Keratinocyte (primary cell): ENCODE measurements around the gene GPBAR1. TPM values are rescaled to one million over a fixed set of nuclear protein-coding genes. Genes with fewer than 3 reads are reported as not detected.

Source experiments
- DNase-seq: peaks from one replicate; pipeline ENCODE4 v3.0.0-alpha.2; 2011; ENCODE audit warnings: low read depth, missing footprints, low spot score
- FAIRE-seq: peaks from 2 replicates; lab custom pipeline; 2011; peaks lifted over from hg19 to GRCh38; lab: Jason Lieb, UNC
- H2AFZ ChIP-seq: 2 replicates; pipeline ENCODE4 v1.6.0; 2012; ENCODE audit warnings: low read length, control low read depth, inconsistent platforms; ENCODE audit not compliant: control insufficient read depth
- H3K27ac ChIP-seq: 2 replicates; pipeline ENCODE4 v1.5.1; 2011; ENCODE audit warnings: low read length; ENCODE audit not compliant: control insufficient read depth, insufficient read depth
- H3K27me3 ChIP-seq: 3 replicates; pipeline ENCODE4 v1.6.0; 2011; ENCODE audit warnings: low read length; ENCODE audit not compliant: control insufficient read depth, insufficient read depth; ENCODE audit errors: extremely low read depth
- H3K36me3 ChIP-seq, 2 experiments: 2 replicates in 1 of 2; 3 replicates in 1 of 2; pipeline ENCODE4 v1.5.1; 2011; ENCODE audit warnings: low read length in 2 of 2, mild to moderate bottlenecking in 1 of 2; ENCODE audit not compliant: control insufficient read depth in 2 of 2, insufficient read depth in 2 of 2; ENCODE audit errors: extremely low read depth in 1 of 2
- H3K4me1 ChIP-seq: 3 replicates; pipeline ENCODE4 v1.5.1; 2011; ENCODE audit warnings: low read length; ENCODE audit not compliant: control insufficient read depth, insufficient read depth; ENCODE audit errors: extremely low read depth
- H3K4me2 ChIP-seq: 3 replicates; pipeline ENCODE4 v1.6.0; 2011; ENCODE audit warnings: low read depth, low read length; ENCODE audit not compliant: control insufficient read depth, insufficient read depth; ENCODE audit errors: extremely low read depth
- H3K4me3 ChIP-seq, 3 experiments: fragments of 200-600 bp in 1 of 3; sonication (generic) in 1 of 3; 2 replicates in 2 of 3; 3 replicates in 1 of 3; pipeline ENCODE4 v1.5.1; 2011 to 2016; ENCODE audit warnings: low read length in 3 of 3, mild to moderate bottlenecking in 3 of 3, control low read depth in 2 of 3, inconsistent platforms in 1 of 3, low read depth in 1 of 3, mixed read lengths in 1 of 3, mixed run types in 1 of 3, moderate library complexity in 1 of 3; ENCODE audit not compliant: control insufficient read depth in 2 of 3, insufficient read depth in 2 of 3; ENCODE audit errors: extremely low read depth in 1 of 3
- H3K79me2 ChIP-seq: 2 replicates; pipeline ENCODE4 v1.6.0; 2012; ENCODE audit warnings: low read length; ENCODE audit not compliant: control insufficient read depth, insufficient read depth
- H3K9ac ChIP-seq: 3 replicates; pipeline ENCODE4 v1.6.0; 2011; ENCODE audit warnings: low read length; ENCODE audit not compliant: control insufficient read depth, insufficient read depth; ENCODE audit errors: extremely low read depth
- H3K9me1 ChIP-seq: 3 replicates; pipeline ENCODE4 v1.6.0; 2011; ENCODE audit warnings: low read length; ENCODE audit not compliant: control insufficient read depth, insufficient read depth; ENCODE audit errors: extremely low read depth
- H3K9me3 ChIP-seq: 2 replicates; pipeline ENCODE4 v1.5.1; 2012; ENCODE audit warnings: low read depth, low read length; ENCODE audit not compliant: control insufficient read depth
- H4K20me1 ChIP-seq: 3 replicates; pipeline ENCODE4 v1.6.0; 2011; ENCODE audit warnings: low read length; ENCODE audit not compliant: control insufficient read depth, insufficient read depth; ENCODE audit errors: extremely low read depth
- EZH2 ChIP-seq: IDR thresholded peaks from one replicate; pipeline ENCODE4 v1.6.1; 2012; ENCODE audit warnings: inconsistent platforms, mild to moderate bottlenecking, low read length, moderate library complexity
- dilution Hi-C: fragments of 300-500 bp; cut with MboI; formaldehyde crosslinking; loops from one replicate; pipeline ENCODE4 v1.7.0; 2020; ENCODE audit warnings: low sequenced_read_pairs; ENCODE audit not compliant: extremely low pct_ligation_motif_present
- polyA plus RNA-seq, 5 experiments: library from polyadenylated mRNA; depleted of rRNA in 3 of 5; stranded (reverse) in 3 of 5; stranded (forward) in 1 of 5; unstranded in 1 of 5; fragments of >200 nt; gene quantifications; 1 replicate in 1 of 5; 2 replicates in 3 of 5; 3 replicates in 1 of 5; pipeline versions ENCODE4 v1.2.1 to v1.2.3, GENCODE V29; 2011 to 2012; ENCODE audit warnings: missing spikeins in 2 of 5, low read depth in 1 of 5, low replicate concordance in 1 of 5
- TF ChIP-seq, protein P1 (sequence below), 3 experiments: IDR thresholded peaks in 1 of 3; conservative IDR thresholded peaks in 1 of 3; optimal IDR thresholded peaks in 1 of 3; 2 replicates in 2 of 3; 3 replicates in 1 of 3; pipeline versions ENCODE3 to v1.5.1; 2011; ENCODE audit warnings: low read length in 3 of 3, mild to moderate bottlenecking in 3 of 3, moderate library complexity in 2 of 3, control low read depth in 1 of 3, inconsistent platforms in 1 of 3; ENCODE audit not compliant: insufficient read depth in 2 of 3; ENCODE audit errors: extremely low read depth in 1 of 3

GPBAR1 gene
- polyA plus RNA-seq, 1 donor (not counting 4 experiments of a cell fraction or from before 2014, with no cell fraction given), result 0.12 TPM

DNA sequence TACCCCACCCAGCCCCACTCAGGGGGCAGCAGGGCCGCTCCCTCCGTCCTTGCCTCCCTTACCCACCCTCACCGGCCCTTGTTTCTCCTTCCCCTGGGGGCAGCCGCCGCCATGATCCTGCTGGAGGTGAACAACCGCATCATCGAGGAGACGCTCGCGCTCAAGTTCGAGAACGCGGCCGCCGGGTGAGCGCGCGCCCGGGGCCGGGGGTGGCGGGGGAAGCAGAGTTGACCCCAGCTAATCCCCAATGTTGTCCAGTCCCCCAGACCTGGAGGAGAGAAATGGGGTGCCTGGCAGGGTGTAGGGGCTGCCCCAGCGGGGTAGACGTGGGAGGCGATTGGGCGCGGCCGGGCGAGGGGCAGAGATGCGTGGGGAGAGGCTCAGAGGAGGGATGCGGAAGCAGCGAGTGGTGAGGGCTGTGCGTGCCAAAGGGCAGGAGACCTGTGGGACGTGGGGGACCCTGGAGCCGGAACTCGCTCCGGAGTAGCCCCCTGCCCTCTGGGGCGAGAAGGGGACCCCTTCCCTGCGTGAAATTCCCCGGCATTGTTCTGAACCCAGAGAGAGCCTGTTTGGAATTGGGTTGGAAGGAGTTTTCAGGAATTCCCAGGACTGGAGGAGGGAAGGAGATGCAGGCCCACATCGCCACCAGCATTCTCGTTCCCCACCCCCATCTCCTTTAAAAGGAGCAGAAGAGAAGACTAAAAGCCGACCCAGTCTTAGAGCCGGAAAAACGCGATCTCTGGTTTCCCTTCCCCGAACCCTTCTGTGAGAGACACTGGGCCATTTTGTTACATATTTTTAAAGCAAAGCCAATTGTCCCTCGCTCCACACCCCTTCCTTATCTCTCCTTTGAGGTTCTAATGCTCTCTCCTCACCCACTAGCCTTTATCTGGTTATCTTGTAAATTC lies 43.2 kb upstream of the GPBAR1 start:
- peaks cover 39% of the 10 kb centered on the region for H3K4me1 ChIP-seq
- DNase-seq, result no peak

DNA sequence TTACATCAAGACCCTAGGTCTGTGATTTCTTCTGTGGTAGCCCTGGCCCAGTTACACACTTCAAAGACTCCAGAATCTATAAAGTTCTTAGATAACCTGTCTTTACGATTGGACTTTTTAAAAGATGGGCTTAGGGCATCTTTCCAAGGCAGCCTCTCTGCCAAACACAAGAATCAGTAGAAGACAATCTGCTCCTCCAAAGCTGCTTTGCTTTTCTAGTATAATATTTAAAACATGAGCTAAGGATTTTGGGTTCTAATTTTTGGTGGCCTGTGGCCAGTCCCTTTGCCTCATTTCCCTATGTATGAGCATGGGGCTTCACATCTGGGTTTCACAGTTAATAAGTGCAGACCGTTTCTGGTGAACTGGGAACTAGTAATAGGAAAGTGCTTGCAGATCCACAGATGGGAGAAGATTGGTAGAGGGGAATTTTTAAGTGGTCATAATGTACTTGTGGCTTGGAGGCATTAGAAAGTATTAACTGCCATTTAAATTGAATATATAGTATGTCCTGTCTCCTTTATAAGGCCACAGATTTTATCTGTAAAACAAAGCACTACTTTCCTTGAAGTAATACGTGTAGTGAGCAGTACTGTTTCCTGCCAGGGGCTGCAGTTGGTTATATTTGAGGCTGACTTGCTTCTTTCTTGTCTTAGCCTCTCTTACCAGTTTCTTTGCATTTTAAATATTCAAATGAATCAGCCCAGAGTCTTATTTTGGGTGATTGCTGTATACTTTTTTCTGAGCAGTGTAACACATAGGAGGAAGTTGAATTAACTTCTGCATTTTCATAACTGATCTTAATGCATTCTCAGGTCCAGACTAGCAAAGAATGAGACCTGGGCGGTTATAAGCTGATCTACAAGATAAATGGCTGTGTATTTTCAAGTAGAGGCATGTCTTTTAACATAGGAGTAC lies 42.3 kb upstream of the GPBAR1 start:
- dilution Hi-C loops, result no loop called here
- TF ChIP-seq, protein P1, sequence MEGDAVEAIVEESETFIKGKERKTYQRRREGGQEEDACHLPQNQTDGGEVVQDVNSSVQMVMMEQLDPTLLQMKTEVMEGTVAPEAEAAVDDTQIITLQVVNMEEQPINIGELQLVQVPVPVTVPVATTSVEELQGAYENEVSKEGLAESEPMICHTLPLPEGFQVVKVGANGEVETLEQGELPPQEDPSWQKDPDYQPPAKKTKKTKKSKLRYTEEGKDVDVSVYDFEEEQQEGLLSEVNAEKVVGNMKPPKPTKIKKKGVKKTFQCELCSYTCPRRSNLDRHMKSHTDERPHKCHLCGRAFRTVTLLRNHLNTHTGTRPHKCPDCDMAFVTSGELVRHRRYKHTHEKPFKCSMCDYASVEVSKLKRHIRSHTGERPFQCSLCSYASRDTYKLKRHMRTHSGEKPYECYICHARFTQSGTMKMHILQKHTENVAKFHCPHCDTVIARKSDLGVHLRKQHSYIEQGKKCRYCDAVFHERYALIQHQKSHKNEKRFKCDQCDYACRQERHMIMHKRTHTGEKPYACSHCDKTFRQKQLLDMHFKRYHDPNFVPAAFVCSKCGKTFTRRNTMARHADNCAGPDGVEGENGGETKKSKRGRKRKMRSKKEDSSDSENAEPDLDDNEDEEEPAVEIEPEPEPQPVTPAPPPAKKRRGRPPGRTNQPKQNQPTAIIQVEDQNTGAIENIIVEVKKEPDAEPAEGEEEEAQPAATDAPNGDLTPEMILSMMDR (optimal IDR thresholded peaks at IDR 0.05 in 1 of 3, IDR thresholded peaks at IDR 0.05 in 1 of 3, conservative IDR thresholded peaks at IDR 0.05 in 1 of 3; ENCODE audit: extremely low read depth in 1 of 3, insufficient read depth in 2 of 3, low read length in 3 of 3), result no peak
- no peak for TF ChIP-seq EZH2
- peaks cover 4 to 15% of the 10 kb centered on the region in 2 experiments for H3K36me3 ChIP-seq
- FAIRE-seq (peak; percentile 51), DNase-seq (peak; percentile 82)
- peak overlapping the region; percentile 90 to 97 (median 96) for H3K4me3 ChIP-seq
- H3K79me2 ChIP-seq, result peaks cover 63% of the 10 kb centered on the region
- no peak overlapping the region for H2AFZ ChIP-seq
- no peaks in the 10 kb centered on the region for H3K9me3 ChIP-seq
- H3K27ac ChIP-seq, result peak overlapping the region; percentile 92
- peak overlapping the region; percentile 71 for H3K4me2 ChIP-seq
- H3K9ac ChIP-seq, result peak overlapping the region; percentile 94
- peaks cover 48% of the 10 kb centered on the region for H3K4me1 ChIP-seq
- H3K27me3 ChIP-seq, result no peaks in the 10 kb centered on the region
- peaks cover 26% of the 10 kb centered on the region for H4K20me1 ChIP-seq
- peaks cover 4% of the 10 kb centered on the region for H3K9me1 ChIP-seq

More for the DNA sequence above, 43.2 kb upstream of the GPBAR1 start:
- Histone ChIP-seq H3K4me3 (peak overlapping the region; percentile 90 to 97 (median 96)), H3K36me3 (peaks cover 4 to 15% of the 10 kb centered on the region in 2 experiments), H3K4me2 (peak overlapping the region; percentile 71), H4K20me1 (peaks cover 16% of the 10 kb centered on the region), H3K9me1 (peaks cover 4% of the 10 kb centered on the region), H3K27me3 (no peaks in the 10 kb centered on the region), H3K79me2 (peaks cover 54% of the 10 kb centered on the region), H3K27ac (peak overlapping the region; percentile 92), H3K9me3 (no peaks in the 10 kb centered on the region), H3K9ac (peak overlapping the region; percentile 94), H2AFZ (no peak overlapping the region)
- dilution Hi-C loops, result no loop called here
- FAIRE-seq, result no peak
- no peak for TF ChIP-seq EZH2
- TF ChIP-seq, protein P1 (optimal IDR thresholded peaks at IDR 0.05 in 1 of 3, IDR thresholded peaks at IDR 0.05 in 1 of 3, conservative IDR thresholded peaks at IDR 0.05 in 1 of 3; ENCODE audit: extremely low read depth in 1 of 3, insufficient read depth in 2 of 3, low read length in 3 of 3), result no peak
